ENCODE data around the gene SERTAD2.
A peak's percentile ranks its signal among the peaks of the same experiment; 100 is the strongest.

SERTAD2 gene

GRCh38 chr2:64644458-64645382 lies 9.0 kb downstream of the SERTAD2 start:
- peaks cover 22% of the 10 kb centered on the region for H3K79me2 ChIP-seq (ENCODE audit: control insufficient read depth, insufficient read depth, low read length, poor library complexity)
- peak overlapping the region; percentile 93 for H3K4ac ChIP-seq (ENCODE audit: low read depth, low read length)
- H3K9me3 ChIP-seq (ENCODE audit: insufficient read depth, low read depth, low read length) = no peaks in the 10 kb centered on the region
- no peaks in the 10 kb centered on the region for H3K27me3 ChIP-seq (ENCODE audit: insufficient read depth, low read length)
- H2BK12ac ChIP-seq (ENCODE audit: low read length) = peak overlapping the region; percentile 81
- H3K4me3 ChIP-seq (ENCODE audit: low read depth, low read length) = peak overlapping the region; percentile 60
- WGBS (ENCODE audit: extremely low coverage, insufficient coverage, insufficient read length) = no CpG with 5 or more reads among the region's 31 CpGs
- peaks cover 28 to 38% of the 10 kb centered on the region in 2 experiments for H3K4me1 ChIP-seq (ENCODE audit: control insufficient read depth in 1 of 2, insufficient read depth in 2 of 2, low read length in 2 of 2)
- peak overlapping the region; percentile 80 for H3K18ac ChIP-seq (ENCODE audit: low read length)
- H3K23ac ChIP-seq (ENCODE audit: low read length) = no peak overlapping the region
- H4K91ac ChIP-seq (ENCODE audit: low read depth, low read length) = peak overlapping the region; percentile 91
- H3K9ac ChIP-seq (ENCODE audit: low read length) = peak overlapping the region; percentile 60
- peak overlapping the region; percentile 60 for H2AK5ac ChIP-seq (ENCODE audit: low read length)
- peak overlapping the region; percentile 88 for H2BK5ac ChIP-seq (ENCODE audit: low read depth, low read length, poor library complexity)
- H3K14ac ChIP-seq (ENCODE audit: low read length) = peak overlapping the region; percentile 89
- peak overlapping the region; percentile 90 for H2BK120ac ChIP-seq (ENCODE audit: insufficient read depth, low read length, poor library complexity)
- H4K8ac ChIP-seq (ENCODE audit: low read depth, low read length) = peak overlapping the region; percentile 70
- DNase-seq = peak; percentile 75 to 77
- H3K79me1 ChIP-seq (ENCODE audit: low read length) = peaks cover 19% of the 10 kb centered on the region
- peak overlapping the region; percentile 84 for H4K12ac ChIP-seq (ENCODE audit: low read depth, low read length)
- H2AFZ ChIP-seq (ENCODE audit: insufficient read depth, low read length, poor library complexity) = peak overlapping the region; percentile 43
- H3K36me3 ChIP-seq (ENCODE audit: control insufficient read depth in 1 of 2, insufficient read depth in 2 of 2, low read length in 2 of 2) = no peaks in the 10 kb centered on the region
- peak overlapping the region; percentile 95 for H3K27ac ChIP-seq (ENCODE audit: low read depth, low read length)
- H3K4me2 ChIP-seq (ENCODE audit: low read length) = peak overlapping the region; percentile 85

GRCh38 chr2:64643838-64644457 lies 9.8 kb downstream of the SERTAD2 start:
- peaks cover 28 to 34% of the 10 kb centered on the region in 2 experiments for H3K4me1 ChIP-seq (ENCODE audit: control insufficient read depth in 1 of 2, insufficient read depth in 2 of 2, low read length in 2 of 2)
- H3K27me3 ChIP-seq (ENCODE audit: insufficient read depth, low read length) = no peaks in the 10 kb centered on the region
- H3K4ac ChIP-seq (ENCODE audit: low read depth, low read length) = peak overlapping the region; percentile 80
- no CpG with 5 or more reads among the region's 8 CpGs for WGBS (ENCODE audit: extremely low coverage, insufficient coverage, insufficient read length)
- H3K14ac ChIP-seq (ENCODE audit: low read length) = peak overlapping the region; percentile 54
- H2BK12ac ChIP-seq (ENCODE audit: low read length) = peak overlapping the region; percentile 0
- no peak overlapping the region for H3K4me3 ChIP-seq (ENCODE audit: low read depth, low read length)
- H3K18ac ChIP-seq (ENCODE audit: low read length) = peak overlapping the region; percentile 80
- peak overlapping the region; percentile 91 for H4K91ac ChIP-seq (ENCODE audit: low read depth, low read length)
- peak overlapping the region; percentile 95 for H3K27ac ChIP-seq (ENCODE audit: low read depth, low read length)
- H3K9me3 ChIP-seq (ENCODE audit: insufficient read depth, low read depth, low read length) = no peaks in the 10 kb centered on the region
- H4K8ac ChIP-seq (ENCODE audit: low read depth, low read length) = peak overlapping the region; percentile 70
- peak overlapping the region; percentile 45 for H2BK120ac ChIP-seq (ENCODE audit: insufficient read depth, low read length, poor library complexity)
- H2BK5ac ChIP-seq (ENCODE audit: low read depth, low read length, poor library complexity) = peak overlapping the region; percentile 61
- peak overlapping the region; percentile 43 for H2AFZ ChIP-seq (ENCODE audit: insufficient read depth, low read length, poor library complexity)
- H4K12ac ChIP-seq (ENCODE audit: low read depth, low read length) = peak overlapping the region; percentile 35
- no peaks in the 10 kb centered on the region for H3K36me3 ChIP-seq (ENCODE audit: control insufficient read depth in 1 of 2, insufficient read depth in 2 of 2, low read length in 2 of 2)
- peak overlapping the region; percentile 85 for H3K4me2 ChIP-seq (ENCODE audit: low read length)
- H3K79me2 ChIP-seq (ENCODE audit: control insufficient read depth, insufficient read depth, low read length, poor library complexity) = peaks cover 22% of the 10 kb centered on the region
- H2AK5ac ChIP-seq (ENCODE audit: low read length) = peak overlapping the region; percentile 84
- H3K9ac ChIP-seq (ENCODE audit: low read length) = no peak overlapping the region
- DNase-seq = no peak
- H3K79me1 ChIP-seq (ENCODE audit: low read length) = peaks cover 17% of the 10 kb centered on the region
- H3K23ac ChIP-seq (ENCODE audit: low read length) = no peak overlapping the region

- no peak overlapping the region for H3K23ac ChIP-seq (ENCODE audit: low read length)
- no peak for DNase-seq
- no peak overlapping the region for H3K27ac ChIP-seq (ENCODE audit: low read depth, low read length)
- H3K4me1 ChIP-seq (ENCODE audit: control insufficient read depth in 1 of 2, insufficient read depth in 2 of 2, low read length in 2 of 2) = peaks cover 28 to 35% of the 10 kb centered on the region in 2 experiments
- H3K9me3 ChIP-seq (ENCODE audit: insufficient read depth, low read depth, low read length) = no peaks in the 10 kb centered on the region
- no peak overlapping the region for H3K9ac ChIP-seq (ENCODE audit: low read length)
- H3K14ac ChIP-seq (ENCODE audit: low read length) = no peak overlapping the region
- no peaks in the 10 kb centered on the region for H3K27me3 ChIP-seq (ENCODE audit: insufficient read depth, low read length)
- peaks cover 14% of the 10 kb centered on the region for H3K79me1 ChIP-seq (ENCODE audit: low read length)
- H3K79me2 ChIP-seq (ENCODE audit: control insufficient read depth, insufficient read depth, low read length, poor library complexity) = peaks cover 22% of the 10 kb centered on the region
- WGBS (ENCODE audit: extremely low coverage, insufficient coverage, insufficient read length) = no CpG with 5 or more reads among the region's 10 CpGs
- H4K91ac ChIP-seq (ENCODE audit: low read depth, low read length) = no peak overlapping the region
- no peak overlapping the region for H3K4me3 ChIP-seq (ENCODE audit: low read depth, low read length)
- H4K8ac ChIP-seq (ENCODE audit: low read depth, low read length) = no peak overlapping the region
- no peak overlapping the region for H2AK5ac ChIP-seq (ENCODE audit: low read length)
- no peak overlapping the region for H2BK12ac ChIP-seq (ENCODE audit: low read length)
- H3K36me3 ChIP-seq (ENCODE audit: control insufficient read depth in 1 of 2, insufficient read depth in 2 of 2, low read length in 2 of 2) = no peaks in the 10 kb centered on the region
- H2AFZ ChIP-seq (ENCODE audit: insufficient read depth, low read length, poor library complexity) = no peak overlapping the region
- no peak overlapping the region for H2BK120ac ChIP-seq (ENCODE audit: insufficient read depth, low read length, poor library complexity)
- H3K4ac ChIP-seq (ENCODE audit: low read depth, low read length) = peak overlapping the region; percentile 39
- H3K18ac ChIP-seq (ENCODE audit: low read length) = no peak overlapping the region
- no peak overlapping the region for H2BK5ac ChIP-seq (ENCODE audit: low read depth, low read length, poor library complexity)
- H4K12ac ChIP-seq (ENCODE audit: low read depth, low read length) = no peak overlapping the region
- H3K4me2 ChIP-seq (ENCODE audit: low read length) = no peak overlapping the region
Observed at GRCh38 chr2:64641599-64641998, 12.1 kb downstream of the SERTAD2 start.

- no CpG with 5 or more reads among the region's 12 CpGs for WGBS (ENCODE audit: extremely low coverage, insufficient coverage, insufficient read length)
Observed at GRCh38 chr2:64640153-64641044, 13.3 kb downstream of the SERTAD2 start.

More at GRCh38 chr2:64640153-64641044, 13.3 kb downstream of the SERTAD2 start:
- Histone ChIP-seq H3K4me1 (ENCODE audit: control insufficient read depth in 1 of 2, insufficient read depth in 2 of 2, low read length in 2 of 2) (peaks cover 28 to 35% of the 10 kb centered on the region in 2 experiments), H3K4me3 (ENCODE audit: low read depth, low read length) (no peak overlapping the region), H2BK12ac (ENCODE audit: low read length) (no peak overlapping the region), H3K9ac (ENCODE audit: low read length) (no peak overlapping the region), H2BK120ac (ENCODE audit: insufficient read depth, low read length, poor library complexity) (no peak overlapping the region), H3K18ac (ENCODE audit: low read length) (peak overlapping the region; percentile 43), H2BK5ac (ENCODE audit: low read depth, low read length, poor library complexity) (no peak overlapping the region), H3K23ac (ENCODE audit: low read length) (no peak overlapping the region), H2AFZ (ENCODE audit: insufficient read depth, low read length, poor library complexity) (no peak overlapping the region), H4K12ac (ENCODE audit: low read depth, low read length) (no peak overlapping the region), H3K27me3 (ENCODE audit: insufficient read depth, low read length) (no peaks in the 10 kb centered on the region), H3K36me3 (ENCODE audit: control insufficient read depth in 1 of 2, insufficient read depth in 2 of 2, low read length in 2 of 2) (peaks cover 9 to 11% of the 10 kb centered on the region in 2 experiments), H3K9me3 (ENCODE audit: insufficient read depth, low read depth, low read length) (no peaks in the 10 kb centered on the region), H3K79me1 (ENCODE audit: low read length) (peaks cover 14% of the 10 kb centered on the region), H3K27ac (ENCODE audit: low read depth, low read length) (no peak overlapping the region), H4K8ac (ENCODE audit: low read depth, low read length) (no peak overlapping the region), H4K91ac (ENCODE audit: low read depth, low read length) (no peak overlapping the region), H3K14ac (ENCODE audit: low read length) (peak overlapping the region; percentile 34), H3K4ac (ENCODE audit: low read depth, low read length) (peak overlapping the region; percentile 78), H2AK5ac (ENCODE audit: low read length) (no peak overlapping the region), H3K4me2 (ENCODE audit: low read length) (no peak overlapping the region), H3K79me2 (ENCODE audit: control insufficient read depth, insufficient read depth, low read length, poor library complexity) (peaks cover 22% of the 10 kb centered on the region)
- no peak for DNase-seq

Measured in trophoblast cell (in vitro differentiated cells and primary cell).